ENCODE results near the gene UCP3. TPM values are rescaled to one million over a fixed set of nuclear protein-coding genes. Genes with fewer than 3 reads are reported as not detected.

Gene UCP3
- total RNA-seq, 2 experiments from 2014 or later: 4.0 to 4.1 TPM

- no peaks in the 10 kb centered on the region for H3K36me3 Mint-ChIP-seq
- no peaks in the 10 kb centered on the region for H3K9me3 Mint-ChIP-seq
- POLR2A ChIA-PET: no interaction called here
- ATAC-seq (ENCODE audit: low read depth) (no peak), DNase-seq (no peak)
- H3K4me1 Mint-ChIP-seq: peaks cover 9% of the 10 kb centered on the region
- H3K27ac Mint-ChIP-seq: no peak overlapping the region
- peaks cover 8% of the 10 kb centered on the region for H3K27me3 Mint-ChIP-seq
- no peak overlapping the region for H3K4me3 Mint-ChIP-seq
Observed at GRCh38 chr11:73961321-73961720, 47.6 kb downstream of the UCP3 start.

DNA sequence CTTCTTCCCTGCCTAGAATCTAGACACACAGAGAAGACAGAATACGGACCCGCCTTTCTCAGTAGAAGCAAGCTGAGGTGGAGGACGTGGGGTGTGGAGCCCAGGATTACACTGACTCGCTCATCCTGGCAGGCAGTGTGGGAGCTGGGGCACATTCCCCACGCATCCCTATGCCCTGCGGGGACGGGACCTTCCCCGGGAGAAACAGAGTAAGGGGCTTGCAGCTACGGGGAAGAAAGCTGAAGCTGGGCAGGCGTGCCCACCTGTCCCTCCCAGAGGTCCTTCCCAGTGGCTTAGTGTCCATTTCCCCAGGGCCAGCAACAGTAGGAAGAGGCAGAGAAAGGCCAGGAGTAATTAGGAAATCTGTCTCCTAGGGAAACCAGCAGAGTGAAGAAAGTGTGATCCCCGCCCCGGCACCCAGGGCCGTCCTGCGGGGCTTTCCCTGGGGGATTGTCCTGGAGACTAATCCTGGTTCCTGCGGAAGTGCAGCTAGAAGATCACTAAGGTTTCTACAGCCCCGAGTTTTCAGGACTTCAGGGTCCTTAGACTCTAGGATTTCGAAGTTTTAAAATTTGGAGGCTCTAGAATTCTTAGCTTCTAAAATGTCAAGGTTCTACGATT is 50.3 kb downstream of the UCP3 start:
- POLR2A ChIA-PET: no interaction called here
- Mint-ChIP-seq H3K27me3 (peaks cover 8% of the 10 kb centered on the region), H3K27ac (no peak overlapping the region), H3K4me3 (no peak overlapping the region), H3K4me1 (no peaks in the 10 kb centered on the region), H3K9me3 (no peaks in the 10 kb centered on the region), H3K36me3 (no peaks in the 10 kb centered on the region)
- DNase-seq (no peak), ATAC-seq (ENCODE audit: low read depth) (no peak)

DNA sequence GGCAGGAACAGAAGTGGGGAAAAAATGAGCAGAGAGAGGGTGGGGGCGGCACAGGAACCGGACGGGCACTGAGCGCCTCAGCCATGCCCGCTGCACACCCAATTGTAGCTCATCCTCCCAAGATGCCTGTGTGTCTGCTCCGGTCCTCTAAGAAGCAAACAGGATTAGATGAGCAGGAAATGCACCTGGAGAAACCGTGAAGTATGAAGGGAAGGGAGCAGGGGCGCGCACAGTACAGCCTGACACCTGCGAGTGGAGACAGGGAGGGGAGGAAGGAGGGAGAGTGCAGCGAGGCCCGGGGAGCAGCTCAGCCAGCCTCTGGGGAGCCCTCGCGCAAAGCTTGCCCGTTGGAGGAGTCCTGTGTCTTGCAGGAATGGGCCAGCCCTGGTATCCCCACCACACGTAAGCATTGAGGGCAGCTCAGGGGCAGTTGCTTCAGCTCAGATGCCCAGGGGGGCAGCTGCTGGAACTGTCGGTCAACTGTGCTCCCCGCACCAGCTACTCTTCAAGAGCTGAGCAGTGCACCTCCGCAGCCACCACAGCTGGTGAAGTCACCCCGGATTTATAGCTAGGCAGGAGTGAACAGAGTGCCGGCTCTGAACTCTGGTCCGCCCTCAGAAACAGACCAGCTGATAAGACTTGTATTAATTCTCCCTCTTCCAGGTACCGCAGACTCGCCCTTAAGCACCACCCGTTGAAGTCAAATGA is 51.1 kb downstream of the UCP3 start:
- peak overlapping the region; percentile 0 for H3K4me3 Mint-ChIP-seq
- ATAC-seq (ENCODE audit: low read depth) (peak; percentile 18), DNase-seq (no peak)
- H3K36me3 Mint-ChIP-seq: no peaks in the 10 kb centered on the region
- no peaks in the 10 kb centered on the region for H3K9me3 Mint-ChIP-seq
- peaks cover 8% of the 10 kb centered on the region for H3K27me3 Mint-ChIP-seq
- no peaks in the 10 kb centered on the region for H3K4me1 Mint-ChIP-seq
- POLR2A ChIA-PET: no interaction called here
- H3K27ac Mint-ChIP-seq: no peak overlapping the region

GRCh38 chr11:73956876-73957653 is 51.8 kb downstream of the UCP3 start:
- H3K27ac Mint-ChIP-seq: no peak overlapping the region
- DNase-seq (no peak), ATAC-seq (ENCODE audit: low read depth) (no peak)
- peaks cover 8% of the 10 kb centered on the region for H3K27me3 Mint-ChIP-seq
- peak overlapping the region; percentile 0 for H3K4me3 Mint-ChIP-seq
- POLR2A ChIA-PET: no interaction called here
- H3K36me3 Mint-ChIP-seq: no peaks in the 10 kb centered on the region
- H3K4me1 Mint-ChIP-seq: no peaks in the 10 kb centered on the region
- H3K9me3 Mint-ChIP-seq: no peaks in the 10 kb centered on the region

GRCh38 chr11:73951797-73952196 is 57.1 kb downstream of the UCP3 start:
- Mint-ChIP-seq H3K27ac (no peak overlapping the region), H3K27me3 (peaks cover 8% of the 10 kb centered on the region), H3K4me3 (no peak overlapping the region), H3K9me3 (no peaks in the 10 kb centered on the region), H3K36me3 (no peaks in the 10 kb centered on the region), H3K4me1 (peaks cover 5% of the 10 kb centered on the region)
- POLR2A ChIA-PET: no interaction called here
- ATAC-seq (ENCODE audit: low read depth) (no peak), DNase-seq (no peak)

- peaks cover 5% of the 10 kb centered on the region for H3K4me1 Mint-ChIP-seq
- H3K36me3 Mint-ChIP-seq: no peaks in the 10 kb centered on the region
- ATAC-seq (ENCODE audit: low read depth) (no peak), DNase-seq (no peak)
- no peak within 1 kb of the TSS for H3K4me3 Mint-ChIP-seq
- peaks cover 5% of the 10 kb centered on the region for H3K27me3 Mint-ChIP-seq
- H3K27ac Mint-ChIP-seq: no peak within 1 kb of the TSS
- POLR2A ChIA-PET: no interaction called here
- H3K9me3 Mint-ChIP-seq: no peaks in the 10 kb centered on the region
Observed at GRCh38 chr11:73950869-73951710, 57.8 kb downstream of the UCP3 start, which contains the start of gene DNAJB13. DNAJB13 (plus strand) TSS chr11:73951026; CDS start chr11:73951070, 44 bp downstream.

Other genes starting within 250 kb of the UCP3 start
- 100 to 1,000 TPM; 108 to 126 TPM for gene RAB6A, start 248.0 kb downstream of the UCP3 start, total RNA-seq
- 10 to 100 TPM; 32.8 to 34.7 TPM for gene MRPL48, start 221.2 kb downstream of the UCP3 start, total RNA-seq
- 10 to 100 TPM; 52.4 to 62.5 TPM for gene COA4, start 132.2 kb downstream of the UCP3 start, total RNA-seq
- 10 to 100 TPM; 21.3 to 22.9 TPM for gene PAAF1, start 132.1 kb downstream of the UCP3 start, total RNA-seq
- under 1 TPM in 1 of 2 experiments, not detected in 1; 0.47 TPM for gene DNAJB13, start 58.1 kb downstream of the UCP3 start, total RNA-seq
- gene UCP2, start 26.2 kb downstream of the UCP3 start, total RNA-seq: 100 to 1,000 TPM; 267 TPM
- 10 to 100 TPM; 36.2 to 37.6 TPM for gene C2CD3, start 161.9 kb upstream of the UCP3 start, total RNA-seq
- gene PPME1, start 162.2 kb upstream of the UCP3 start, total RNA-seq: 10 to 100 TPM; 29.2 to 29.7 TPM

All from activated naive CD8-positive, alpha-beta T cell treated with anti-CD3 and anti-CD28 coated beads, Interleukin-2, amount 10 ng/mL, durations not matched to agents 7 days and 5 days (primary cell).